Body of pancreas (tissue), 4 donors: ENCODE data around the gene RNF17. TPM values are rescaled to one million over a fixed set of nuclear protein-coding genes. Genes with fewer than 3 reads are reported as not detected.

ENCODE experiments used
- ATAC-seq: fragments of 150-250 bp; one replicate; pipeline ENCODE4 v1.9.1; 2016
- DNase-seq, 4 donors: peaks; one replicate each; pipeline ENCODE4 v3.0.0-alpha.2; 2019
- H3K27ac ChIP-seq, 4 donors: fragments of 200-600 bp; sonication (generic); 1 replicate in 3 of 4; 2 replicates in 1 of 4; pipeline versions ENCODE4 v1.5.1 to v1.6.1; 2016 to 2019; ENCODE audit warnings: mild to moderate bottlenecking in 1 of 4, mixed read lengths in 1 of 4, moderate library complexity in 1 of 4
- H3K27me3 ChIP-seq, 2 donors: fragments of 200-600 bp; sonication (generic); one replicate each; pipeline ENCODE4 v1.6.0; 2016; ENCODE audit warnings: mild to moderate bottlenecking in 1 of 2
- H3K36me3 ChIP-seq, 2 donors: fragments of 200-600 bp; sonication (generic); replicated peaks in 1 of 2; 2 replicates each; pipeline ENCODE4 v1.5.1; 2016; ENCODE audit warnings: low read depth in 2 of 2; ENCODE audit not compliant: insufficient read depth in 1 of 2
- H3K4me1 ChIP-seq: fragments of 200-600 bp; sonication (generic); one replicate; pipeline ENCODE4 v1.6.0; 2016
- H3K4me3 ChIP-seq, 2 donors: fragments of 200-600 bp; sonication (generic); 1 replicate in 1 of 2; 2 replicates in 1 of 2; pipeline ENCODE4 v1.5.1; 2016 to 2019
- H3K9me3 ChIP-seq, 3 donors: fragments of 200-600 bp; sonication (generic); 1 replicate in 2 of 3; 2 replicates in 1 of 3; pipeline ENCODE4 v1.5.1; 2016
- CTCF ChIP-seq, 7 experiments: fragments of 450-650 bp in 4 of 7; fragments of 200-600 bp in 3 of 7; sonication (generic) in 3 of 7; IDR thresholded peaks; one replicate each; pipeline ENCODE4 v1.5.1; 2016 to 2019; ENCODE audit warnings: antibody characterized with exemption in 7 of 7
- POLR2A ChIP-seq, 3 donors: fragments of 450-650 bp; IDR thresholded peaks; one replicate each; pipeline ENCODE4 v1.6.1; 2016; ENCODE audit warnings: antibody characterized with exemption in 3 of 3, mild to moderate bottlenecking in 2 of 3
- WGBS, 2 donors: methylation state at CpG; one replicate each; pipeline ENCODE4 v1.1.5; 2017; 5-methylcytosine and 5-hydroxymethylcytosine counted together
- intact Hi-C: fragments of 100-400 bp; cut with DNase I; formaldehyde crosslinking; loops from one replicate; pipeline ENCODE4 v1.15.1; 2023
- total RNA-seq, 2 donors: library from RNA; depleted of rRNA; stranded (reverse); fragments of >200 nt; gene quantifications; one replicate each; pipeline ENCODE4 v1.1.0, GENCODE V29; 2016

Gene RNF17
- total RNA-seq, 2 donors from 2014 or later = 1.6 TPM; not detected in 1

GRCh38 chr13:24878340-24878739 lies 114.4 kb downstream of the RNF17 start:
- Histone ChIP-seq H3K9me3 (no peaks in the 10 kb centered on the region), H3K36me3 (no peaks in the 10 kb centered on the region), H3K27ac (no peak overlapping the region), H3K27me3 (no peaks in the 10 kb centered on the region), H3K4me1 (no peaks in the 10 kb centered on the region), H3K4me3 (no peak overlapping the region)
- 68 to 83% methylated on average over 2 of the region's 2 CpGs for WGBS, 2 donors
- TF ChIP-seq CTCF (IDR thresholded peaks at IDR 0.05) (no peak), POLR2A (IDR thresholded peaks at IDR 0.05) (no peak)
- intact Hi-C loops = no loop called here
- ATAC-seq = no peak
- DNase-seq = no peak

- Histone ChIP-seq H3K27ac (no peak overlapping the region), H3K4me3 (no peak overlapping the region), H3K27me3 (no peaks in the 10 kb centered on the region), H3K36me3 (no peaks in the 10 kb centered on the region), H3K9me3 (peaks cover 0 to 2% (median 0%) of the 10 kb centered on the region in 3 donors), H3K4me1 (no peaks in the 10 kb centered on the region)
- TF ChIP-seq CTCF (IDR thresholded peaks at IDR 0.05) (no peak), POLR2A (IDR thresholded peaks at IDR 0.05) (no peak)
- ATAC-seq (no peak), DNase-seq (no peak)
- 76 to 92% methylated on average over 2 of the region's 2 CpGs for WGBS, 2 donors
- intact Hi-C loops = no loop called here
Observed at GRCh38 chr13:24882665-24883064, 118.7 kb downstream of the RNF17 start.

GRCh38 chr13:24887759-24888158 lies 123.8 kb downstream of the RNF17 start:
- Histone ChIP-seq H3K4me1 (no peaks in the 10 kb centered on the region), H3K9me3 (peaks cover 0 to 2% (median 0%) of the 10 kb centered on the region in 3 donors), H3K27me3 (no peaks in the 10 kb centered on the region), H3K4me3 (no peak overlapping the region), H3K36me3 (no peaks in the 10 kb centered on the region), H3K27ac (no peak overlapping the region)
- WGBS, 2 donors = 89 to 90% methylated on average over 6 of the region's 6 CpGs
- no peak for DNase-seq
- intact Hi-C loops = no loop called here
- TF ChIP-seq CTCF (IDR thresholded peaks at IDR 0.05) = no peak
- TF ChIP-seq POLR2A (IDR thresholded peaks at IDR 0.05) = no peak
- no peak for ATAC-seq

GRCh38 chr13:24888291-24888931 lies 124.4 kb downstream of the RNF17 start:
- no peak overlapping the region for H3K27ac ChIP-seq
- intact Hi-C loops = no loop called here
- no peaks in the 10 kb centered on the region for H3K4me1 ChIP-seq
- TF ChIP-seq POLR2A (IDR thresholded peaks at IDR 0.05) = no peak
- no peak for TF ChIP-seq CTCF (IDR thresholded peaks at IDR 0.05)
- no peaks in the 10 kb centered on the region for H3K27me3 ChIP-seq
- 87 to 93% methylated on average over 3 of the region's 3 CpGs for WGBS, 2 donors
- H3K9me3 ChIP-seq = peaks cover 0 to 2% (median 0%) of the 10 kb centered on the region in 3 donors
- H3K4me3 ChIP-seq = no peak overlapping the region
- DNase-seq = no peak
- no peaks in the 10 kb centered on the region for H3K36me3 ChIP-seq
- no peak for ATAC-seq

- no peak for DNase-seq
Observed at GRCh38 chr13:24890256-24890655, 126.3 kb downstream of the RNF17 start.

More at GRCh38 chr13:24890256-24890655, 126.3 kb downstream of the RNF17 start:
- no peak for ATAC-seq
- intact Hi-C loops = no loop called here
- WGBS, 2 donors = 88 to 95% methylated on average over 7 of the region's 7 CpGs
- H3K36me3 ChIP-seq = no peaks in the 10 kb centered on the region
- H3K27me3 ChIP-seq = no peaks in the 10 kb centered on the region
- H3K9me3 ChIP-seq = no peaks in the 10 kb centered on the region
- no peak overlapping the region for H3K4me3 ChIP-seq
- TF ChIP-seq POLR2A (IDR thresholded peaks at IDR 0.05) (no peak), CTCF (IDR thresholded peaks at IDR 0.05) (no peak)
- no peaks in the 10 kb centered on the region for H3K4me1 ChIP-seq
- no peak overlapping the region for H3K27ac ChIP-seq
